ENCODE measurements around the gene UTP18. TPM values are rescaled to one million over a fixed set of nuclear protein-coding genes. Genes with fewer than 3 reads are reported as not detected.

UTP18 gene
- total and polyA plus RNA-seq, 2 of the 13 experiments (the other 11 are each of a cell fraction or from before 2014, with no cell fraction given) = 35.2 to 104 TPM

DNA sequence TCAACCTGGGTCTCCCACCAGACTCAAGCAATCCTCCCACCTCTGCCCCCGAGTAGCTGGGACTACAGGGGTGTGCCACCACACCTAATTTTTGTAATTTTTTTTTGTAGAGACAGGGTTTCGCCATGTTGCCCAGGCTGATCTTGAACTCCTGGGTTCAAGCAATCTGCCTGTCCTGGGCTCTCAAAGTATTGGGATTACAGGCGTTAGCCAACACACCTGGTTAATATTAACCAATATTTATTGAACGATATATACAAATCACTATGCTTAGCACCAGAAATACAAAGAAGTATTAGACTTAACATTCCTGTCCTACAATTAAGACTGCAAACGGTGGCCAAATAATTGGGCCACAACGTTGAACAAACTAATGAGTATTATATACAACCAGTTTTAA, 4.7 kb upstream of the UTP18 start (continued):
- TF ChIP-seq MIER3 (CRISPR knock-in tag; IDR thresholded peaks at IDR 0.05; ENCODE audit: borderline replicate concordance) (0 out of 2 replicates have a peak, but pooled peaks have one; percentile 31), TBX3 (IDR thresholded peaks at IDR 0.05; ENCODE audit: borderline replicate concordance) (no peak), LCORL (IDR thresholded peaks at IDR 0.05) (no peak), LCORL (CRISPR knock-in tag; IDR thresholded peaks at IDR 0.05) (0 out of 2 replicates have a peak, but pooled peaks have one; percentile 15), GATAD2A (CRISPR knock-in tag; IDR thresholded peaks at IDR 0.05) (0 out of 2 replicates have a peak, but pooled peaks have one; percentile 34), ONECUT2 (CRISPR knock-in tag; IDR thresholded peaks at IDR 0.05) (peak; percentile 20; the same call in 1 of the 2 replicates), NFKBIZ (CRISPR knock-in tag; IDR thresholded peaks at IDR 0.05) (no peak), MTA1 (CRISPR knock-in tag; IDR thresholded peaks at IDR 0.05; ENCODE audit: borderline replicate concordance) (no peak), GPN1 (CRISPR knock-in tag; IDR thresholded peaks at IDR 0.05; ENCODE audit: borderline replicate concordance) (no peak), ZSCAN21 (CRISPR knock-in tag; IDR thresholded peaks at IDR 0.05; ENCODE audit: borderline replicate concordance) (no peak), YEATS2 (CRISPR knock-in tag; IDR thresholded peaks at IDR 0.05; ENCODE audit: borderline replicate concordance) (0 out of 2 replicates have a peak, but pooled peaks have one; percentile 5), NFRKB (IDR thresholded peaks at IDR 0.05) (no peak), YEATS4 (CRISPR knock-in tag; IDR thresholded peaks at IDR 0.05; ENCODE audit: borderline replicate concordance) (no peak)
- TF ChIP-seq, protein P1, sequence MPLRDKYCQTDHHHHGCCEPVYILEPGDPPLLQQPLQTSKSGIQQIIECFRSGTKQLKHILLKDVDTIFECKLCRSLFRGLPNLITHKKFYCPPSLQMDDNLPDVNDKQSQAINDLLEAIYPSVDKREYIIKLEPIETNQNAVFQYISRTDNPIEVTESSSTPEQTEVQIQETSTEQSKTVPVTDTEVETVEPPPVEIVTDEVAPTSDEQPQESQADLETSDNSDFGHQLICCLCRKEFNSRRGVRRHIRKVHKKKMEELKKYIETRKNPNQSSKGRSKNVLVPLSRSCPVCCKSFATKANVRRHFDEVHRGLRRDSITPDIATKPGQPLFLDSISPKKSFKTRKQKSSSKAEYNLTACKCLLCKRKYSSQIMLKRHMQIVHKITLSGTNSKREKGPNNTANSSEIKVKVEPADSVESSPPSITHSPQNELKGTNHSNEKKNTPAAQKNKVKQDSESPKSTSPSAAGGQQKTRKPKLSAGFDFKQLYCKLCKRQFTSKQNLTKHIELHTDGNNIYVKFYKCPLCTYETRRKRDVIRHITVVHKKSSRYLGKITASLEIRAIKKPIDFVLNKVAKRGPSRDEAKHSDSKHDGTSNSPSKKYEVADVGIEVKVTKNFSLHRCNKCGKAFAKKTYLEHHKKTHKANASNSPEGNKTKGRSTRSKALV (CRISPR knock-in tag; IDR thresholded peaks at IDR 0.05) = no peak
- TF ChIP-seq, protein P2, sequence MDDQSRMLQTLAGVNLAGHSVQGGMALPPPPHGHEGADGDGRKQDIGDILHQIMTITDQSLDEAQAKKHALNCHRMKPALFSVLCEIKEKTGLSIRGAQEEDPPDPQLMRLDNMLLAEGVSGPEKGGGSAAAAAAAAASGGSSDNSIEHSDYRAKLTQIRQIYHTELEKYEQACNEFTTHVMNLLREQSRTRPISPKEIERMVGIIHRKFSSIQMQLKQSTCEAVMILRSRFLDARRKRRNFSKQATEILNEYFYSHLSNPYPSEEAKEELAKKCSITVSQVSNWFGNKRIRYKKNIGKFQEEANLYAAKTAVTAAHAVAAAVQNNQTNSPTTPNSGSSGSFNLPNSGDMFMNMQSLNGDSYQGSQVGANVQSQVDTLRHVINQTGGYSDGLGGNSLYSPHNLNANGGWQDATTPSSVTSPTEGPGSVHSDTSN (CRISPR knock-in tag; IDR thresholded peaks at IDR 0.05; ENCODE audit: borderline replicate concordance) = no peak

Data from HepG2 (cell line).